Caco-2 (cell line): ENCODE measurements around the gene PSMG3. TPM values are rescaled to one million over a fixed set of nuclear protein-coding genes. Genes with fewer than 3 reads are reported as not detected.
"Not testable (repeated sequence)": the region's sequence is repeated elsewhere in the genome, so short reads cannot be mapped to it uniquely, and the experiment has no call there.

Experiments
- BruUV-seq: library from RNA; stranded (reverse); fragments of 400-500 nt; replicated peaks from 2 replicates; lab custom pipeline; 2021; lab: Mats Ljungman, UMichigan
- CTCF ChIA-PET: fragments of 300-600 bp; sonication (Branson Sonifier 250); formaldehyde crosslinking; loops from one replicate; lab custom pipeline; 2022; ENCODE audit warnings: antibody characterized with exemption; lab: Charles Lee
- POLR2A ChIA-PET: fragments of 300-600 bp; sonication (Branson Sonifier 250); formaldehyde crosslinking; loops from one replicate; lab custom pipeline; 2022; ENCODE audit warnings: antibody characterized with exemption; lab: Charles Lee
- DNase-seq, 2 experiments: peaks; one replicate each; pipeline versions ENCODE4 v3.0.0 to v3.0.0-alpha.2; 2020 to 2022
- H3K27me3 ChIP-seq: replicated peaks from 2 replicates; pipeline ENCODE4 v1.6.0; 2011; ENCODE audit warnings: low read length; ENCODE audit not compliant: control insufficient read depth, insufficient read depth
- H3K36me3 ChIP-seq: 2 replicates; pipeline ENCODE4 v1.5.1; 2011; ENCODE audit warnings: low read length; ENCODE audit not compliant: control insufficient read depth, insufficient read depth
- H3K4me1 ChIP-seq: fragments of 250-450 bp; sonication (Bioruptor Pico); 2 replicates; pipeline ENCODE4 v1.5.1; 2020; ENCODE audit warnings: mild to moderate bottlenecking
- H3K4me3 ChIP-seq: 2 replicates; pipeline ENCODE4 v1.5.1; 2011; ENCODE audit warnings: low read depth, mild to moderate bottlenecking, control low read depth, low read length
- H3K9me3 ChIP-seq: fragments of 250-450 bp; sonication (Bioruptor Pico); 2 replicates; pipeline ENCODE4 v1.5.1; 2020; ENCODE audit warnings: mild to moderate bottlenecking, moderate library complexity
- H3K27ac Mint-ChIP-seq: one replicate; pipeline ENCODE4 v1.8.0; 2022; ENCODE audit warnings: mixed read lengths; ENCODE audit not compliant: unreplicated experiment
- H3K27me3 Mint-ChIP-seq: one replicate; pipeline ENCODE4 v1.8.0; 2022; ENCODE audit warnings: mixed read lengths; ENCODE audit not compliant: insufficient read depth, unreplicated experiment
- H3K36me3 Mint-ChIP-seq: one replicate; pipeline ENCODE4 v1.8.0; 2022; ENCODE audit warnings: mild to moderate bottlenecking, mixed read lengths; ENCODE audit not compliant: insufficient read depth, unreplicated experiment
- H3K4me1 Mint-ChIP-seq: one replicate; pipeline ENCODE4 v1.8.0; 2022; ENCODE audit warnings: low read depth, mixed read lengths; ENCODE audit not compliant: unreplicated experiment
- H3K4me3 Mint-ChIP-seq: one replicate; pipeline ENCODE4 v1.8.0; 2022; ENCODE audit warnings: mild to moderate bottlenecking, moderate library complexity, mixed read lengths; ENCODE audit not compliant: unreplicated experiment
- H3K9me3 Mint-ChIP-seq: one replicate; pipeline ENCODE4 v1.8.0; 2022; ENCODE audit warnings: mixed read lengths; ENCODE audit not compliant: unreplicated experiment
- intact Hi-C: fragments of 100-400 bp; cut with micrococcal nuclease; formaldehyde crosslinking; loops from one replicate; pipeline ENCODE4 v1.10.0; 2022; ENCODE audit not compliant: unreplicated experiment
- total RNA-seq: library from RNA; stranded (reverse); gene quantifications from 2 replicates; pipeline ENCODE4 v1.2.3, GENCODE V29; 2022
- TF ChIP-seq, protein P1 (sequence below), 2 experiments: fragments of 200-600 bp in 1 of 2; IDR thresholded peaks; 1 replicate in 1 of 2; 2 replicates in 1 of 2; pipeline versions ENCODE4 v1.5.1 to v1.8.0; 2011 to 2022; ENCODE audit warnings: antibody characterized with exemption in 1 of 2, control low read depth in 1 of 2, inconsistent platforms in 1 of 2, low read depth in 1 of 2, low read length in 1 of 2, mild to moderate bottlenecking in 1 of 2, moderate library complexity in 1 of 2; ENCODE audit not compliant: insufficient read depth in 1 of 2, severe bottlenecking in 1 of 2, unreplicated experiment in 1 of 2

PSMG3 gene
- total RNA-seq, 1 experiment from 2014 or later = 35.1 TPM

DNA sequence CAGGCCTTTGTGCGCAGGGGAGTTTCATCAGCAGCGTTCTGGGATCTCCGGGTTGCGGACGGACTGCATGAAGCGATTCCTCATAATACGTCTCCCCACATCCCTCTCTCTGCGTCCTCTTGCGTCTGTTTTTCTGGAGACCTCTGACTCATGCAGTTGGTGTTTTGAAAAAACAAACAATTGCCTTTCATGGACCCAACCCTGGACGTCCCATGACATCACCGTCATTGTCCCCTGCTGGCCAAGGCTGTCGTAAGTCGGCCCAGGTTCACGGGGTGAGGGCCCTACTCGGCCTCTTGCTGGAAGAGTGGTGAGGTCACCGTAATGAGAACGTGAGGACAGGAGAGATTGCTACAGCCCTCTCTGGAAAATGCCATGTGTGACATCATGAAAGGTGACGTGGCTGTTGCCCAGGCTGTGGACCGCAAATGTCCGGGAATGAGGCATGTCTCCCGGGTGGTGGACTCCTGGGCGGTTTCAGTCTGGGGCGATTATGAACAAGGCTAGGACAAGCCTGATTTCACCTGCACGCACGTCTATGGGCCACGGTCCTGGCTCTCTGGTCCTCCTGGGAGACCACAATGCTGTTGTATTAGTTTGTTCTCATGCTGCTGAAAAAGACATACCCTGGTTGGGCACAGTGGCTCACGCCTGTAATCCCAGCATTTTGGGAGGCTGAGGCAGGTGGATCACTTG, 49.1 kb downstream of the PSMG3 start:
- peak; percentile 80 for DNase-seq
- Histone ChIP-seq H3K9me3 (no peaks in the 10 kb centered on the region; the same call in 1 of the 2 replicates), H3K4me3 (no peak overlapping the region), H3K27me3 (no peaks in the 10 kb centered on the region), H3K36me3 (no peaks in the 10 kb centered on the region), H3K4me1 (peaks cover 18% of the 10 kb centered on the region)
- Mint-ChIP-seq H3K9me3 (no peaks in the 10 kb centered on the region), H3K27ac (peak overlapping the region; percentile 78), H3K4me1 (peaks cover 8% of the 10 kb centered on the region), H3K4me3 (no peak overlapping the region), H3K27me3 (no peaks in the 10 kb centered on the region), H3K36me3 (peaks cover 7% of the 10 kb centered on the region)
- CTCF ChIA-PET = no interaction called here
- TF ChIP-seq, protein P1, sequence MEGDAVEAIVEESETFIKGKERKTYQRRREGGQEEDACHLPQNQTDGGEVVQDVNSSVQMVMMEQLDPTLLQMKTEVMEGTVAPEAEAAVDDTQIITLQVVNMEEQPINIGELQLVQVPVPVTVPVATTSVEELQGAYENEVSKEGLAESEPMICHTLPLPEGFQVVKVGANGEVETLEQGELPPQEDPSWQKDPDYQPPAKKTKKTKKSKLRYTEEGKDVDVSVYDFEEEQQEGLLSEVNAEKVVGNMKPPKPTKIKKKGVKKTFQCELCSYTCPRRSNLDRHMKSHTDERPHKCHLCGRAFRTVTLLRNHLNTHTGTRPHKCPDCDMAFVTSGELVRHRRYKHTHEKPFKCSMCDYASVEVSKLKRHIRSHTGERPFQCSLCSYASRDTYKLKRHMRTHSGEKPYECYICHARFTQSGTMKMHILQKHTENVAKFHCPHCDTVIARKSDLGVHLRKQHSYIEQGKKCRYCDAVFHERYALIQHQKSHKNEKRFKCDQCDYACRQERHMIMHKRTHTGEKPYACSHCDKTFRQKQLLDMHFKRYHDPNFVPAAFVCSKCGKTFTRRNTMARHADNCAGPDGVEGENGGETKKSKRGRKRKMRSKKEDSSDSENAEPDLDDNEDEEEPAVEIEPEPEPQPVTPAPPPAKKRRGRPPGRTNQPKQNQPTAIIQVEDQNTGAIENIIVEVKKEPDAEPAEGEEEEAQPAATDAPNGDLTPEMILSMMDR (IDR thresholded peaks at IDR 0.05; ENCODE audit: insufficient read depth in 1 of 2, low read depth in 1 of 2, low read length in 1 of 2, severe bottlenecking in 1 of 2, unreplicated experiment in 1 of 2) = no peak
- intact Hi-C loops = no loop called here
- POLR2A ChIA-PET = no interaction called here
- no TSS peak for BruUV-seq

DNA sequence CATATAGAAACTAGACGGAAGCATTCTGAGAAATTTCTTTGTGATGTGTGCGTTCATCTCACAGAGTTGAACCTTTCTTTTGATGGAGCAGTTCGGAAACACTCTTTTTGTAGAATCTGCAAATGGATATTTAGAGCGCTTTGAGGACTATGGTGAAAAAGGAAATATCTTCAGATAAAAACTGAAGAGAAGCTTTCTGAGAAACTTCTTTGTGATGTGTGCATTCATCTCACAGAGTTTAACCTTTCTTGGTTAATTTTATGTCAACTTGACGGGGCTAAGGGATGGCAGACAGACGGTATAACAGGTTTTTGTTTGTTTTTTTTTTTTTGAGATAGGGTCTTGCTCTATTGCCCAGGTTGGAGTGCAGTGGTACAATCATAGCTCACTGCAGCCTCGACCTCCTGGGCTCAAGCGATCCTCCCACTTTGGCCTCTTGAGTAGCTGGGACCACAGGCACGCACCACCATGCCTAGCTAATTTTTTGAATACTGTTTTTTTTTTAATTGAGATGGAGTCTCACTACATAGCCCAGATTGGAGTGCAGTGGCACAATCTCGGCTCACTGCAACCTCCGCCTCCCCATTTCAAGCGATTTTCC, 50.4 kb downstream of the PSMG3 start:
- intact Hi-C loops, DNase-seq, H3K4me3 ChIP-seq, H3K27me3 ChIP-seq, H3K4me3 Mint-ChIP-seq, BruUV-seq, H3K36me3 ChIP-seq, H3K9me3 ChIP-seq, H3K4me1 Mint-ChIP-seq, H3K27me3 Mint-ChIP-seq, H3K9me3 Mint-ChIP-seq: not testable (repeated sequence)
- Mint-ChIP-seq H3K27ac (peak overlapping the region; percentile 24), H3K36me3 (peaks cover 12% of the 10 kb centered on the region)
- ChIA-PET CTCF (interaction anchor here (0.8 kb wide), 1 partner anchor 36 kb away, joined by 3 read pairs; no protein-coding TSS in a partner anchor), POLR2A (interaction anchor here (0.7 kb wide), 1 partner anchor 838 kb away, joined by 4 read pairs; no protein-coding TSS in a partner anchor)
- peaks cover 18% of the 10 kb centered on the region for H3K4me1 ChIP-seq

Other genes with a start within 250 kb of the PSMG3 start
- 14.7 and 15.4 TPM in 2 replicates for gene MICALL2, start 110.6 kb downstream of the PSMG3 start, total RNA-seq
- gene INTS1, start 65.6 kb downstream of the PSMG3 start, total RNA-seq = 122 and 124 TPM in 2 replicates
- gene MAFK, start 39.3 kb downstream of the PSMG3 start, total RNA-seq = 30.0 and 33.3 TPM in 2 replicates
- 16.5 and 22.0 TPM in 2 replicates for gene TMEM184A, start 13.8 kb downstream of the PSMG3 start, total RNA-seq
- gene ELFN1, start 100.2 kb upstream of the PSMG3 start, total RNA-seq = 2.3 TPM in 2 replicates